A673 (cell line): ENCODE measurements around the gene CBFA2T3. TPM values are rescaled to one million over a fixed set of nuclear protein-coding genes. Genes with fewer than 3 reads are reported as not detected.

ENCODE experiments used
- BruUV-seq: library from RNA; stranded (reverse); fragments of 400-500 nt; replicated peaks from 2 replicates; lab custom pipeline; 2021; lab: Mats Ljungman, UMichigan
- CTCF ChIA-PET: fragments of 300-600 bp; sonication (Branson Sonifier 250); formaldehyde crosslinking; loops from one replicate; lab custom pipeline; 2022; ENCODE audit warnings: antibody characterized with exemption; lab: Charles Lee
- POLR2A ChIA-PET: fragments of 300-600 bp; sonication (Branson Sonifier 250); formaldehyde crosslinking; loops from one replicate; lab custom pipeline; 2022; ENCODE audit warnings: antibody characterized with exemption; ENCODE audit not compliant: low non-redundant PET; lab: Charles Lee
- DNase-seq: peaks from one replicate; pipeline ENCODE4 v3.0.0-alpha.2; 2015; ENCODE audit warnings: low spot score
- H3K27ac ChIP-seq: fragments of 200-600 bp; sonication (generic); 2 replicates; pipeline ENCODE4 v1.5.1; 2016; ENCODE audit warnings: mixed run types, low read depth, mild to moderate bottlenecking, mixed read lengths, antibody characterized with exemption, low read length; ENCODE audit not compliant: poor library complexity, severe bottlenecking
- H3K27me3 ChIP-seq: fragments of 200-600 bp; sonication (generic); replicated peaks from 2 replicates; pipeline ENCODE4 v1.6.1; 2017; ENCODE audit warnings: mixed run types, low read depth, mild to moderate bottlenecking, mixed read lengths, antibody characterized with exemption, low read length; ENCODE audit not compliant: insufficient read depth, poor library complexity
- H3K36me3 ChIP-seq: fragments of 200-600 bp; sonication (generic); 2 replicates; pipeline ENCODE4 v1.6.1; 2016; ENCODE audit warnings: mixed run types, mild to moderate bottlenecking, mixed read lengths, antibody characterized with exemption, low read length; ENCODE audit not compliant: insufficient read depth, poor library complexity, severe bottlenecking
- H3K4me1 ChIP-seq: fragments of 200-600 bp; sonication (generic); 2 replicates; pipeline ENCODE4 v1.6.1; 2017; ENCODE audit warnings: mixed run types, mild to moderate bottlenecking, mixed read lengths, antibody characterized with exemption, low read length; ENCODE audit not compliant: insufficient read depth, poor library complexity, severe bottlenecking
- H3K4me3 ChIP-seq: fragments of 200-600 bp; sonication (generic); 2 replicates; pipeline ENCODE4 v1.5.1; 2016; ENCODE audit warnings: low read depth, mixed run types, mild to moderate bottlenecking, mixed read lengths, low read length; ENCODE audit not compliant: poor library complexity, severe bottlenecking
- H3K9me3 ChIP-seq: fragments of 200-600 bp; sonication (generic); 2 replicates; pipeline ENCODE4 v1.6.1; 2016; ENCODE audit warnings: mixed run types, low read depth, mild to moderate bottlenecking, mixed read lengths, antibody characterized with exemption, low read length; ENCODE audit not compliant: poor library complexity, severe bottlenecking
- EZH2 ChIP-seq: fragments of 200-600 bp; sonication (generic); IDR thresholded peaks from 2 replicates; pipeline ENCODE4 v1.6.1; 2017; ENCODE audit warnings: borderline replicate concordance, low read depth, mild to moderate bottlenecking, mixed read lengths, antibody characterized with exemption, low read length; ENCODE audit not compliant: poor library complexity, severe bottlenecking
- intact Hi-C: fragments of 100-400 bp; cut with micrococcal nuclease; formaldehyde crosslinking; loops from one replicate; pipeline ENCODE4 v1.10.0; 2022; ENCODE audit not compliant: unreplicated experiment
- total RNA-seq: library from RNA; stranded (reverse); gene quantifications from 2 replicates; pipeline ENCODE4 v1.2.3, GENCODE V29; 2021
- TF ChIP-seq, protein P1 (sequence below): fragments of 300-800, 200-600 bp; sonication (generic); conservative IDR thresholded peaks from 2 replicates; pipeline ENCODE4 v1.5.1; 2017; ENCODE audit warnings: low read depth, mild to moderate bottlenecking, antibody characterized with exemption, low read length, moderate library complexity, mixed read lengths

CBFA2T3 gene
- total RNA-seq, 1 experiment from 2014 or later: 1.7 TPM

DNA sequence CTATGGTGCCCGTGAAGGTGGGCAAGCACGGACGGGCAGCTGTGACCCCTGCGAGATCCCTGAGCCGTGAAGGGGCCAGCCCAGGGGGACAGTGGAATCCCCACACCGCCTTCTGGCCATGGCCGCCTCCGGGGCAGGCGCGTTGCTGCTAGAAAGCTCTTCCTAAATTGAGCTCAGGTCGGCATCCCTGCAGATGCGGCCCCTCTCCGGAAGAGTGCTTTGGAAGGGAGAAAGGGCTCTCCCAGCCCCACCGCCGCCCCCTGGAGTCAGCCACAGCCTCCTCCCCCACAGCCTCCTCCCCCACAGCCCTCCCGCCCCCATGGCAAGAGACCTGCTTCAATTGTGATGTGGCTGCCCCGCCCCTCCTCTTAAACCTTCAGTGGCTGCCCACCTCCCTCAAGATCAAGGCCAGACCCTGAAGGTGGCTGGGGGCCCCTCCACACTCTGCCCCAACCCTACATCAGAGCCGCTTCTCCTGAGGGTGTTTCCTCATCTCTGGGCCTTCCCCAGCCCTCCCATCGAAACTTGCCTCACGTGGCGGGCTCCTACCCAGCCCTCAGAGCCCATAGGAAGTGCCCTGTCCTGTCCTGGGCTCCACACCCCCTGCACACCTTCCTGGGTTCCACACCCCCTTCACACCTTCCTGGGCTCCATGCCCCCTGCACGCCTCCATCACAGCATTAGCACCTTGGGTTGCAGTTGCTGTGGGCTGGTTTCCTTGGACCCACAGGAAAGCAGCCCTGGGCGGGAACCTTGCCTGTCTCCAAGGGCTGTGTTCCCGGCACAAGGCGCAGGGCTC lies 5.5 kb upstream of the CBFA2T3 start:
- ChIA-PET CTCF (no interaction called here), POLR2A (no interaction called here)
- Histone ChIP-seq H3K36me3 (no peaks in the 10 kb centered on the region), H3K4me3 (no peak overlapping the region), H3K27ac (no peak overlapping the region), H3K9me3 (no peaks in the 10 kb centered on the region), H3K4me1 (no peaks in the 10 kb centered on the region), H3K27me3 (peaks cover 9% of the 10 kb centered on the region)
- BruUV-seq: no TSS peak
- intact Hi-C loops: no loop called here
- DNase-seq: no peak
- TF ChIP-seq EZH2: no peak
- TF ChIP-seq, protein P1, sequence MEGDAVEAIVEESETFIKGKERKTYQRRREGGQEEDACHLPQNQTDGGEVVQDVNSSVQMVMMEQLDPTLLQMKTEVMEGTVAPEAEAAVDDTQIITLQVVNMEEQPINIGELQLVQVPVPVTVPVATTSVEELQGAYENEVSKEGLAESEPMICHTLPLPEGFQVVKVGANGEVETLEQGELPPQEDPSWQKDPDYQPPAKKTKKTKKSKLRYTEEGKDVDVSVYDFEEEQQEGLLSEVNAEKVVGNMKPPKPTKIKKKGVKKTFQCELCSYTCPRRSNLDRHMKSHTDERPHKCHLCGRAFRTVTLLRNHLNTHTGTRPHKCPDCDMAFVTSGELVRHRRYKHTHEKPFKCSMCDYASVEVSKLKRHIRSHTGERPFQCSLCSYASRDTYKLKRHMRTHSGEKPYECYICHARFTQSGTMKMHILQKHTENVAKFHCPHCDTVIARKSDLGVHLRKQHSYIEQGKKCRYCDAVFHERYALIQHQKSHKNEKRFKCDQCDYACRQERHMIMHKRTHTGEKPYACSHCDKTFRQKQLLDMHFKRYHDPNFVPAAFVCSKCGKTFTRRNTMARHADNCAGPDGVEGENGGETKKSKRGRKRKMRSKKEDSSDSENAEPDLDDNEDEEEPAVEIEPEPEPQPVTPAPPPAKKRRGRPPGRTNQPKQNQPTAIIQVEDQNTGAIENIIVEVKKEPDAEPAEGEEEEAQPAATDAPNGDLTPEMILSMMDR: no peak

GRCh38 chr16:88979353-88980015 lies 2.5 kb upstream of the CBFA2T3 start:
- no peak for DNase-seq
- Histone ChIP-seq H3K27me3 (peaks cover 14% of the 10 kb centered on the region), H3K4me1 (no peaks in the 10 kb centered on the region), H3K27ac (no peak overlapping the region), H3K9me3 (no peaks in the 10 kb centered on the region), H3K4me3 (no peak overlapping the region), H3K36me3 (no peaks in the 10 kb centered on the region)
- BruUV-seq: no TSS peak
- ChIA-PET CTCF (no interaction called here), POLR2A (no interaction called here)
- TF ChIP-seq, protein P1: no peak
- TF ChIP-seq EZH2: no peak
- intact Hi-C loops: no loop called here

DNA sequence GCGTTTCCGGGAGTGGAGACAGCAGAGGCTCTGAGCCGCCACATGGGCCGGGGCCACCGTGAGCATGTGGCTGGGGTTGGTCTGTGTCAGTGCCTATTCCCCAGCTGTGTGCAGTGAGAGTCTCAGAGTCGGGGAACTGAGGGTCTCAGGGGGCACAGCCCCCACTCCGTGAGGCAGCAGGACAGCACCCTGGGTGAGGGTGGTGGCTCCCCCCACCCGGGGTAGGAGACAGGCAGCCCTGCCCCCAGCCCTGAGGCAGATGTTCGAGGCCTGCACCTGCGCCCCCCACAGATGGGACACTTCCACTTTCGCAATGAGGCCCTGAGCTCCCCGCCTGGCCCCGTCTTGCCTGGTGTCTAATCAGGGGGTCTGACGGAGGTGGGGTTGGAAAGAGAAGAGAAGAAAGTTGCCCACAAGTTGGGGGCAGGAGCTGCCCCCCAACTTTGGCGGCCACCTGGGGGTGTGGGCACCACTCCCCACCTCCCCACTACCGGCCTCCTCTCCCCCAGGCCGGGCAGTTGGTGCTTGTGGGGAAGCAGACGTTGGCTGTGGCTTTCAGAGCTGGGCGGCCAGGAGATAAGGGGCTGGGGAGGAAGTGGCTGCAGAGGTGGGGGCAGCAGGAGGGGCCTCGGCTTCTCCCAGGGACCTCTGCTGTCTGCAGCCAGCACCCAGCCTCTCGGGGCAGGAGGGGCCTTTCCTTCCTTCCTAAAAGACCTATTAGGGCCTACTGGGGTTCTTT lies 1.8 kb upstream of the CBFA2T3 start:
- no peaks in the 10 kb centered on the region for H3K9me3 ChIP-seq
- TF ChIP-seq, protein P1: no peak
- no peak for TF ChIP-seq EZH2
- no peak overlapping the region for H3K27ac ChIP-seq
- no peaks in the 10 kb centered on the region for H3K36me3 ChIP-seq
- ChIA-PET CTCF (no interaction called here), POLR2A (no interaction called here)
- intact Hi-C loops: no loop called here
- peaks cover 14% of the 10 kb centered on the region for H3K27me3 ChIP-seq
- no peaks in the 10 kb centered on the region for H3K4me1 ChIP-seq
- H3K4me3 ChIP-seq: no peak overlapping the region
- BruUV-seq: no TSS peak
- no peak for DNase-seq
